K562 (cell line): ENCODE results near the gene GTF3C1. TPM values are rescaled to one million over a fixed set of nuclear protein-coding genes. Genes with fewer than 3 reads are reported as not detected.

Experiments used
- ATAC-seq: fragments of 200-7000 bp; cut with Tn5 transposase; 3 replicates; pipeline ENCODE4 v1.9.1; 2020; ENCODE audit warnings: moderate library complexity
- BruUV-seq: library from RNA; stranded (reverse); fragments of 400-500 nt; replicated peaks from 2 replicates; lab custom pipeline; 2021; lab: Mats Ljungman, UMichigan
- CTCF ChIA-PET: fragments of 300-600 bp; formaldehyde crosslinking; extraction: SDS; loops from one replicate; lab custom pipeline; 2021; ENCODE audit warnings: low intra/inter-chr PET ratio; lab: Yijun Ruan, JAX
- POLR2A ChIA-PET: fragments of 300-600, 350-650 bp; sonication (Branson Sonifier 250); formaldehyde crosslinking; extraction: SDS; loops from one replicate; lab custom pipeline; 2021; ENCODE audit warnings: antibody characterized with exemption, inconsistent platforms; lab: Yijun Ruan, JAX
- DNase-seq, 4 experiments: peaks; one replicate each; pipeline versions ENCODE4 v3.0.0 to v3.0.0-alpha.2; 2011 to 2018; ENCODE audit warnings: low spot score in 3 of 4, mixed read lengths in 3 of 4; ENCODE audit errors: extremely low read depth in 1 of 4
- FAIRE-seq: peaks from 2 replicates; lab custom pipeline; 2011; peaks lifted over from hg19 to GRCh38; lab: Jason Lieb, UNC
- H2AFZ ChIP-seq: 2 replicates; pipeline ENCODE4 v1.6.0; 2011; ENCODE audit warnings: low read depth, low read length, control low read depth, inconsistent platforms
- H3K27ac ChIP-seq: fragments of 200-600 bp; 3 replicates; pipeline ENCODE4 v1.8.0; 2011; ENCODE audit warnings: low read depth, mild to moderate bottlenecking, control low read depth, inconsistent platforms, low read length, moderate library complexity, mixed read lengths; ENCODE audit errors: extremely low read depth
- H3K27me3 ChIP-seq, 2 experiments: fragments of 300-600 bp in 1 of 2; 2 replicates in 1 of 2; 3 replicates in 1 of 2; pipeline versions ENCODE4 v1.6.0 to v1.8.0; 2011; ENCODE audit warnings: inconsistent platforms in 2 of 2, low read length in 2 of 2, mild to moderate bottlenecking in 1 of 2, mixed read lengths in 1 of 2, moderate library complexity in 1 of 2; ENCODE audit not compliant: control insufficient read depth in 2 of 2, insufficient read depth in 2 of 2
- H3K36me3 ChIP-seq: fragments of 300-600 bp; 3 replicates; pipeline ENCODE4 v1.8.0; 2011; ENCODE audit warnings: mild to moderate bottlenecking, low read length, inconsistent platforms; ENCODE audit not compliant: control insufficient read depth, insufficient read depth
- H3K4me1 ChIP-seq, 2 experiments: fragments of 200-600 bp in 1 of 2; replicated peaks in 1 of 2; 2 replicates in 1 of 2; 3 replicates in 1 of 2; pipeline versions ENCODE4 v1.5.1 to v1.8.0; 2011; ENCODE audit warnings: inconsistent platforms in 2 of 2, low read length in 2 of 2, mild to moderate bottlenecking in 1 of 2, mixed read lengths in 1 of 2, moderate library complexity in 1 of 2; ENCODE audit not compliant: control insufficient read depth in 2 of 2, insufficient read depth in 2 of 2
- H3K4me2 ChIP-seq: 2 replicates; pipeline ENCODE4 v1.6.1; 2011; ENCODE audit warnings: low read length, control low read depth, inconsistent platforms, mixed read lengths; ENCODE audit not compliant: insufficient read depth
- H3K4me3 ChIP-seq: fragments of 200-600 bp; sonication (generic), shearing (Covaris generic); 2 replicates; pipeline ENCODE4 v1.5.1; 2016; ENCODE audit warnings: control low read depth, inconsistent platforms
- H3K79me2 ChIP-seq: fragments of 200-600 bp; 3 replicates; pipeline ENCODE4 v1.8.0; 2011; ENCODE audit warnings: low read length, inconsistent platforms; ENCODE audit not compliant: control insufficient read depth, insufficient read depth
- H3K9ac ChIP-seq, 2 experiments: 2 replicates each; pipeline versions ENCODE4 v1.6.0 to v1.6.1; 2011; ENCODE audit warnings: low read depth in 2 of 2, low read length in 2 of 2, control low read depth in 1 of 2, inconsistent platforms in 1 of 2, mild to moderate bottlenecking in 1 of 2, mixed read lengths in 1 of 2; ENCODE audit not compliant: insufficient read depth in 1 of 2
- H3K9me1 ChIP-seq: one replicate; pipeline ENCODE4 v1.6.0; 2011; ENCODE audit warnings: inconsistent platforms, mild to moderate bottlenecking, low read length, moderate library complexity; ENCODE audit not compliant: control insufficient read depth, insufficient read depth
- H3K9me3 ChIP-seq: replicated peaks from 2 replicates; pipeline ENCODE4 v1.5.1; 2011; ENCODE audit warnings: low read depth, low read length, inconsistent platforms; ENCODE audit not compliant: control insufficient read depth, insufficient read depth
- H4K20me1 ChIP-seq: replicated peaks from 2 replicates; pipeline ENCODE4 v1.6.1; 2011; ENCODE audit warnings: low read length, inconsistent platforms, mixed read lengths; ENCODE audit not compliant: control insufficient read depth, insufficient read depth
- GABPB1 ChIP-seq: sonication (generic); formaldehyde crosslinking; IDR thresholded peaks from 2 replicates; pipeline ENCODE4 v1.8.0; 2022; ENCODE audit warnings: mild to moderate bottlenecking, missing genetic modification reagents
- HNRNPLL ChIP-seq: fragments of 200-400 bp; formaldehyde crosslinking; IDR thresholded peaks from 2 replicates; pipeline ENCODE4 v1.6.1; 2017; ENCODE audit warnings: low read length, low read depth, mild to moderate bottlenecking; ENCODE audit not compliant: poor library complexity, severe bottlenecking
- NFIC ChIP-seq: fragments of 450-650 bp; IDR thresholded peaks from 2 replicates; pipeline ENCODE4 v1.6.1; 2017; ENCODE audit warnings: mild to moderate bottlenecking, inconsistent platforms
- SMAD4 ChIP-seq: fragments of 250-450 bp; sonication (Bioruptor Pico); conservative IDR thresholded peaks from 2 replicates; pipeline ENCODE4 v1.8.0; 2021; ENCODE audit warnings: inconsistent platforms, mild to moderate bottlenecking, moderate library complexity
- SMARCA4 ChIP-seq: fragments of 450-650 bp; IDR thresholded peaks from 2 replicates; pipeline ENCODE4 v1.6.1; 2016
- TBP ChIP-seq: optimal IDR thresholded peaks from 2 replicates; pipeline ENCODE3; 2011; ENCODE audit warnings: low read depth, low read length, improper control_type of control experiment
- ZNF124 ChIP-seq: sonication (generic); formaldehyde crosslinking; IDR thresholded peaks from 2 replicates; pipeline ENCODE4 v1.8.1; 2022; ENCODE audit warnings: missing genetic modification reagents
- ZNF717 ChIP-seq: fragments of 250-450 bp; sonication (Bioruptor Pico); IDR thresholded peaks from 2 replicates; pipeline ENCODE4 v1.5.0; 2021
- ZNF766 ChIP-seq: fragments of 200-800 bp; sonication (Bioruptor generic); conservative IDR thresholded peaks from 2 replicates; pipeline ENCODE4 v1.6.1; 2016; ENCODE audit warnings: missing genetic modification characterization, missing compliant biosample characterization
- WGBS: fragments of 100-300 bp; shearing (Covaris generic); methylation state at CpG from one replicate; pipeline ENCODE4 v1.1.6; 2016; ENCODE audit warnings: low coverage, mixed read lengths; ENCODE audit not compliant: insufficient coverage; ENCODE audit errors: missing lambda C conversion rate; 5-methylcytosine and 5-hydroxymethylcytosine counted together
- in situ Hi-C: fragments of 300-500 bp; cut with MboI; formaldehyde crosslinking; loops from 4 replicates; pipeline ENCODE4 v1.15.0; 2018; ENCODE audit warnings: inconsistent platforms, mixed read lengths
- intact Hi-C: fragments of 100-400 bp; cut with micrococcal nuclease; formaldehyde crosslinking; loops from 2 replicates; pipeline ENCODE4 v1.14.2; 2022
- polyA plus RNA-seq, 8 experiments: library from polyadenylated mRNA; depleted of rRNA in 4 of 8; stranded (reverse) in 5 of 8; unstranded in 3 of 8; fragments of >200 nt; fragmentation: Nextera tagmentation in 2 of 8; fragmentation: Illumina TruSeq in 1 of 8; extraction: Ambion mirVana in 2 of 8; extraction: Trizol in 1 of 8; gene quantifications; 2 replicates each; pipeline versions ENCODE4 v1.2.1 to v1.2.3, GENCODE V29; 2011 to 2014; ENCODE audit warnings: inconsistent platforms in 1 of 8, missing spikeins in 1 of 8
- total RNA-seq, 7 experiments: library from RNA; depleted of rRNA in 6 of 7; stranded (reverse); fragments of >200 nt in 6 of 7; fragmentation: Illumina TruSeq in 2 of 7; extraction: Trizol in 2 of 7; gene quantifications; 2 replicates each; pipeline versions ENCODE4 v1.2.1 to v1.2.3, GENCODE V29; 2011 to 2021; ENCODE audit warnings: low replicate concordance in 1 of 7
- TF ChIP-seq, protein P1 (sequence below): fragments of 250-450 bp; sonication (Bioruptor Pico); IDR thresholded peaks from 2 replicates; pipeline ENCODE4 v1.5.0; 2021; ENCODE audit warnings: mild to moderate bottlenecking, borderline replicate concordance
- TF ChIP-seq, protein P2 (sequence below): fragments of 250-450 bp; sonication (Bioruptor Pico); IDR thresholded peaks from 2 replicates; pipeline ENCODE4 v1.9.0; 2021; ENCODE audit warnings: mild to moderate bottlenecking

The GTF3C1 gene
- total and polyA plus RNA-seq, 9 of the 15 experiments (the other 6 are each of a cell fraction or from before 2014, with no cell fraction given): 0.72 to 63.6 (median 30.9) TPM

DNA sequence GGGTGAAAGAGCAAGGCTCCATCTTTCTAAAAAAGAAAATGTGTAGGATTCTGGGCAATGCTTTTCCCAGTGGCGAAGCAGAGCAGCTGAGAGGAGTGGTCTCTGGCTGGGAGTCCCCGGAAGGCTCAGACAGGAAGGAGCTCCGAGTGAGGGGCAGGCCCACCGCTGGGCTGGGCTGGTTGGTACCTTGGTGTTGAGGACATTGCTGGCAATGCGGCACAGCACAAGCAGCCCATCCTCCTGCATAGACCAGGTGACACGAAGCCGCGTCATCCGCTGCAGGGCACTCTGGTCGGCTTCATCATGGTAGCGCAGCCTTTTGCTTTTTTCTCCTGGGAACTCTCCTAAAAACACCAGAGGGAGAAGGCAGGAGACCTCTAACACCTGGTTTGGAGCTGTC, 63.9 kb downstream of the GTF3C1 start:
- 91% methylated on average over 10 of the region's 11 CpGs for WGBS
- POLR2A ChIA-PET: interaction anchor here (0.8 to 1.1 kb wide), 2 partner anchors 10 to 13 kb away, joined by 3 read pairs; no protein-coding TSS in a partner anchor
- 0 out of 4 replicates have a peak overlapping the region, but pooled peaks of 1 of the 2 experiments have one; percentile 13 for H3K9ac ChIP-seq
- H3K4me2 ChIP-seq: no peak overlapping the region
- H3K27me3 ChIP-seq: no peaks in the 10 kb centered on the region
- H3K36me3 ChIP-seq: peaks cover 95% of the 10 kb centered on the region
- H3K4me1 ChIP-seq: no peaks in the 10 kb centered on the region
- H3K4me3 ChIP-seq: no peak overlapping the region
- no peaks in the 10 kb centered on the region for H3K9me1 ChIP-seq
- TF ChIP-seq SMAD4 (no peak), ZNF124 (CRISPR knock-in tag) (no peak), HNRNPLL (no peak), ZNF766 (CRISPR knock-in tag) (no peak), GABPB1 (CRISPR knock-in tag) (no peak), NFIC (no peak), TBP (no peak), SMARCA4 (no peak), ZNF717 (no peak)
- TF ChIP-seq, protein P1, sequence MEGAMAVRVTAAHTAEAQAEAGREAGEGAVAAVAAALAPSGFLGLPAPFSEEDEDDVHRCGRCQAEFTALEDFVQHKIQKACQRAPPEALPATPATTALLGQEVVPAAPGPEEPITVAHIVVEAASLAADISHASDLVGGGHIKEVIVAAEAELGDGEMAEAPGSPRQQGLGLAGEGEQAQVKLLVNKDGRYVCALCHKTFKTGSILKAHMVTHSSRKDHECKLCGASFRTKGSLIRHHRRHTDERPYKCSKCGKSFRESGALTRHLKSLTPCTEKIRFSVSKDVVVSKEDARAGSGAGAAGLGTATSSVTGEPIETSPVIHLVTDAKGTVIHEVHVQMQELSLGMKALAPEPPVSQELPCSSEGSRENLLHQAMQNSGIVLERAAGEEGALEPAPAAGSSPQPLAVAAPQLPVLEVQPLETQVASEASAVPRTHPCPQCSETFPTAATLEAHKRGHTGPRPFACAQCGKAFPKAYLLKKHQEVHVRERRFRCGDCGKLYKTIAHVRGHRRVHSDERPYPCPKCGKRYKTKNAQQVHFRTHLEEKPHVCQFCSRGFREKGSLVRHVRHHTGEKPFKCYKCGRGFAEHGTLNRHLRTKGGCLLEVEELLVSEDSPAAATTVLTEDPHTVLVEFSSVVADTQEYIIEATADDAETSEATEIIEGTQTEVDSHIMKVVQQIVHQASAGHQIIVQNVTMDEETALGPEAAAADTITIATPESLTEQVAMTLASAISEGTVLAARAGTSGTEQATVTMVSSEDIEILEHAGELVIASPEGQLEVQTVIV (CRISPR knock-in tag): no peak
- TF ChIP-seq, protein P2, sequence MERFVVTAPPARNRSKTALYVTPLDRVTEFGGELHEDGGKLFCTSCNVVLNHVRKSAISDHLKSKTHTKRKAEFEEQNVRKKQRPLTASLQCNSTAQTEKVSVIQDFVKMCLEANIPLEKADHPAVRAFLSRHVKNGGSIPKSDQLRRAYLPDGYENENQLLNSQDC: no peak
- FAIRE-seq: no peak
- no peaks in the 10 kb centered on the region for H3K9me3 ChIP-seq
- intact Hi-C loops (no loop called here), in situ Hi-C loops (no loop called here)
- no peak overlapping the region for H3K27ac ChIP-seq
- no peaks in the 10 kb centered on the region for H4K20me1 ChIP-seq
- no peak for DNase-seq
- ATAC-seq: no peak
- CTCF ChIA-PET: no interaction called here
- no TSS peak for BruUV-seq
- no peaks in the 10 kb centered on the region for H3K79me2 ChIP-seq
- no peak overlapping the region for H2AFZ ChIP-seq
